GM18861 (cell line): ENCODE results near the gene EFNA4.

Experiments used
- ATAC-seq: cut with Tn5 transposase; IDR thresholded peaks from one replicate; pipeline ENCODE4 v1.9.1; 2021; ENCODE audit not compliant: unreplicated experiment

EFNA4 gene

GRCh38 chr1:155072531-155073289, 9.2 kb downstream of the EFNA4 start:
- no peak for ATAC-seq

GRCh38 chr1:155073377-155074242, 10.1 kb downstream of the EFNA4 start:
- ATAC-seq, result no peak

- no peak for ATAC-seq
These were observed 12.0 kb downstream of the EFNA4 start for GRCh38 chr1:155075535-155075934.

GRCh38 chr1:155076371-155076770, 12.8 kb downstream of the EFNA4 start:
- no peak for ATAC-seq

GRCh38 chr1:155077346-155077745, 13.8 kb downstream of the EFNA4 start:
- no peak for ATAC-seq

- no peak for ATAC-seq
These were observed 14.4 kb downstream of the EFNA4 start for GRCh38 chr1:155077758-155078445.

GRCh38 chr1:155078469-155079209, 15.1 kb downstream of the EFNA4 start, which contains the start of gene EFNA3:
Gene EFNA3 (plus strand): TSS chr1:155078837. CDS start chr1:155078942, 105 bp downstream.
- ATAC-seq, result no peak

GRCh38 chr1:155079210-155079486, 15.6 kb downstream of the EFNA4 start:
- ATAC-seq, result no peak

- no peak for ATAC-seq
These were observed 16.2 kb downstream of the EFNA4 start for GRCh38 chr1:155079487-155080311.

- no peak for ATAC-seq
These were observed 17.0 kb downstream of the EFNA4 start for GRCh38 chr1:155080312-155081228.

GRCh38 chr1:155081472-155082300, 18.1 kb downstream of the EFNA4 start:
- no peak for ATAC-seq

GRCh38 chr1:155082301-155083051, 18.9 kb downstream of the EFNA4 start:
- ATAC-seq, result no peak

GRCh38 chr1:155083052-155083541, 19.6 kb downstream of the EFNA4 start:
- no peak for ATAC-seq

- ATAC-seq, result no peak
These were observed 20.6 kb downstream of the EFNA4 start for GRCh38 chr1:155083865-155084721.

- peak; percentile 64 for ATAC-seq
These were observed 21.4 kb downstream of the EFNA4 start for GRCh38 chr1:155084722-155085503.
